Measurements from ENCODE around the gene LTBP1. TPM values are rescaled to one million over a fixed set of nuclear protein-coding genes. Genes with fewer than 3 reads are reported as not detected.

Gene LTBP1, protein sequence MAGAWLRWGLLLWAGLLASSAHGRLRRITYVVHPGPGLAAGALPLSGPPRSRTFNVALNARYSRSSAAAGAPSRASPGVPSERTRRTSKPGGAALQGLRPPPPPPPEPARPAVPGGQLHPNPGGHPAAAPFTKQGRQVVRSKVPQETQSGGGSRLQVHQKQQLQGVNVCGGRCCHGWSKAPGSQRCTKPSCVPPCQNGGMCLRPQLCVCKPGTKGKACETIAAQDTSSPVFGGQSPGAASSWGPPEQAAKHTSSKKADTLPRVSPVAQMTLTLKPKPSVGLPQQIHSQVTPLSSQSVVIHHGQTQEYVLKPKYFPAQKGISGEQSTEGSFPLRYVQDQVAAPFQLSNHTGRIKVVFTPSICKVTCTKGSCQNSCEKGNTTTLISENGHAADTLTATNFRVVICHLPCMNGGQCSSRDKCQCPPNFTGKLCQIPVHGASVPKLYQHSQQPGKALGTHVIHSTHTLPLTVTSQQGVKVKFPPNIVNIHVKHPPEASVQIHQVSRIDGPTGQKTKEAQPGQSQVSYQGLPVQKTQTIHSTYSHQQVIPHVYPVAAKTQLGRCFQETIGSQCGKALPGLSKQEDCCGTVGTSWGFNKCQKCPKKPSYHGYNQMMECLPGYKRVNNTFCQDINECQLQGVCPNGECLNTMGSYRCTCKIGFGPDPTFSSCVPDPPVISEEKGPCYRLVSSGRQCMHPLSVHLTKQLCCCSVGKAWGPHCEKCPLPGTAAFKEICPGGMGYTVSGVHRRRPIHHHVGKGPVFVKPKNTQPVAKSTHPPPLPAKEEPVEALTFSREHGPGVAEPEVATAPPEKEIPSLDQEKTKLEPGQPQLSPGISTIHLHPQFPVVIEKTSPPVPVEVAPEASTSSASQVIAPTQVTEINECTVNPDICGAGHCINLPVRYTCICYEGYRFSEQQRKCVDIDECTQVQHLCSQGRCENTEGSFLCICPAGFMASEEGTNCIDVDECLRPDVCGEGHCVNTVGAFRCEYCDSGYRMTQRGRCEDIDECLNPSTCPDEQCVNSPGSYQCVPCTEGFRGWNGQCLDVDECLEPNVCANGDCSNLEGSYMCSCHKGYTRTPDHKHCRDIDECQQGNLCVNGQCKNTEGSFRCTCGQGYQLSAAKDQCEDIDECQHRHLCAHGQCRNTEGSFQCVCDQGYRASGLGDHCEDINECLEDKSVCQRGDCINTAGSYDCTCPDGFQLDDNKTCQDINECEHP (N-terminal part only)
- total RNA-seq (10 to 100 TPM in 1 of 2 donors, 1 to 10 TPM in 1; 2.2 to 33.8 TPM), total RNA-seq (0.30 to 1.0 reads per million in 2 donors)

GRCh38 chr2:32946314-32947075 is at the start of gene LTBP1:
TSS of gene LTBP1 (plus strand) at chr2:32946953. CDS start at chr2:32947325, 372 bp downstream.
- Mint-ChIP-seq H3K27ac (no peak within 1 kb of the TSS), H3K4me1 (peaks cover 6% of the 10 kb centered on the region), H3K27me3 (peaks cover 34% of the 10 kb centered on the region), H3K4me3 (peak within 1 kb of the TSS; percentile 85), H3K36me3 (ENCODE audit: low read depth) (peaks cover 3% of the 10 kb centered on the region)
- ATAC-seq (peak; percentile 83), DNase-seq (peak; percentile 35 to 48 (median 39))
- H3K9me3 ChIP-seq (ENCODE audit: control insufficient read depth, low read length, poor library complexity, severe bottlenecking) = no peaks in the 10 kb centered on the region

DNA sequence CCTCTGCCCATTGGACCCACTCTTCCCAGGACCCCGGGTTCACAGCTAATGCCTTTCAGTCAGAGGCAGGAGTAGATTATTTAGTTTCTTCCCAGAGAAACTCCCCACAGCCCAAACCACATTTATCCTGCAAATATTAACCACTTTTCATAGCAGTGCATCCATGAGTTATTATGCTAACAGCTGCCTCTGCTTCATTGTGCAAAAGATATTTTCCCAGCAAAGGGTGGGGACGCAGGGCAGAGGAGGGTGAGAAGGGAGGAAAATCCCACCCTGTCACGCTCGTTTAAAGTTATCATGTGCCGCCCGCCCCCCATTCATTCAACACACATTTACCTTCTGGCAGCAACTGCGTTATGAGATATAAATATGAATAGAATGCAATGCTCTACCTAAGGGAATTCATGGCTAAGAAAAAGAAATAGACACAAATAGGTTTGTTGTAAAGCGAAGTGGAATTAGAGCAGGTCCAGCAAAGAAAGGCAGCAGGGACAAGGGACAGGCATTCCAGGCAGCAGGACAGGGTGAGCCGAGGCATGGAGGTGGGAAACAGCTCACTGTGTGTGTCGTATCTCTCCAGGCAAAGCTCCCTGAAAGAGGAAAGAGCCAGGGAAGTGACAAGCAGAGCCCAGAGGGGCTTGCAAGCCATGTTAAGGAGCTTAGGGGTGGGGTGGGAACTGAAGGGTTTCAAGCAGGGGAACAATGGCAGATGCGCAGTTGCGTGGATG is 46.3 kb upstream of the LTBP1 start:
- Mint-ChIP-seq H3K27me3 (peaks cover 45% of the 10 kb centered on the region), H3K4me1 (no peaks in the 10 kb centered on the region), H3K27ac (no peak overlapping the region), H3K36me3 (ENCODE audit: low read depth) (peaks cover 2% of the 10 kb centered on the region), H3K4me3 (no peak overlapping the region)
- DNase-seq = no peak
- ATAC-seq = no peak
- no peaks in the 10 kb centered on the region for H3K9me3 ChIP-seq (ENCODE audit: control insufficient read depth, low read length, poor library complexity, severe bottlenecking)

DNA sequence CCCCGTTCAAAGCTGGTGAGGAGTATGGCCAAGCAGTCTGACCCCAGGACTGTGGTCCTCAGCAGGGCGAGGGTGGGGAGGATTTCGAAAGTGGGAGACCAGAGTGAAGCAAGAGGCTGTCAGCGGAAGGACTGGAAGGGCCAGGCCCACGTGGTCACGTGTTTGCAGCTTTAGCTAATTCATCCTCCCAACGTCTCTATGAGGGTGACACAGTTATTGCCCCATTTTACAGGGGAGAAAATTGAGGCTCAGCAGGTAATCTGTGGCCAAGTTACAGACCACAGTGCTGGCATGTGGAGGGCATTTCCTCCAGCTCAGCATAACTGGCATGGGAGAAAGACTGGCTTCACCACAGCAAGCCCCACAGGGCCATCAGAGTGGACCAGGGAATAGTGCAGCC is 45.4 kb upstream of the LTBP1 start:
- DNase-seq (no peak), ATAC-seq (no peak)
- peaks cover 2% of the 10 kb centered on the region for H3K36me3 Mint-ChIP-seq (ENCODE audit: low read depth)
- no peak overlapping the region for H3K4me3 Mint-ChIP-seq
- H3K4me1 Mint-ChIP-seq = no peaks in the 10 kb centered on the region
- H3K27me3 Mint-ChIP-seq = peaks cover 44% of the 10 kb centered on the region
- H3K9me3 ChIP-seq (ENCODE audit: control insufficient read depth, low read length, poor library complexity, severe bottlenecking) = no peaks in the 10 kb centered on the region
- H3K27ac Mint-ChIP-seq = no peak overlapping the region

GRCh38 chr2:32902174-32902573 is 44.6 kb upstream of the LTBP1 start:
- DNase-seq = no peak
- Mint-ChIP-seq H3K36me3 (ENCODE audit: low read depth) (peaks cover 2% of the 10 kb centered on the region), H3K4me3 (no peak overlapping the region), H3K27ac (no peak overlapping the region), H3K27me3 (peaks cover 40% of the 10 kb centered on the region), H3K4me1 (no peaks in the 10 kb centered on the region)
- no peak for ATAC-seq
- H3K9me3 ChIP-seq (ENCODE audit: control insufficient read depth, low read length, poor library complexity, severe bottlenecking) = no peaks in the 10 kb centered on the region

GRCh38 chr2:32902986-32903385 is 43.8 kb upstream of the LTBP1 start:
- Mint-ChIP-seq H3K4me3 (no peak overlapping the region), H3K4me1 (no peaks in the 10 kb centered on the region), H3K27ac (no peak overlapping the region), H3K27me3 (peaks cover 39% of the 10 kb centered on the region), H3K36me3 (ENCODE audit: low read depth) (peaks cover 2% of the 10 kb centered on the region)
- no peaks in the 10 kb centered on the region for H3K9me3 ChIP-seq (ENCODE audit: control insufficient read depth, low read length, poor library complexity, severe bottlenecking)
- no peak for ATAC-seq
- no peak for DNase-seq

- no peak overlapping the region for H3K4me3 Mint-ChIP-seq
- ATAC-seq = no peak
- no peak for DNase-seq
- no peaks in the 10 kb centered on the region for H3K4me1 Mint-ChIP-seq
- no peaks in the 10 kb centered on the region for H3K36me3 Mint-ChIP-seq (ENCODE audit: low read depth)
- no peaks in the 10 kb centered on the region for H3K9me3 ChIP-seq (ENCODE audit: control insufficient read depth, low read length, poor library complexity, severe bottlenecking)
- H3K27me3 Mint-ChIP-seq = peaks cover 28% of the 10 kb centered on the region
- H3K27ac Mint-ChIP-seq = no peak overlapping the region
Measured at GRCh38 chr2:32904074-32904473, 42.7 kb upstream of the LTBP1 start.

DNA sequence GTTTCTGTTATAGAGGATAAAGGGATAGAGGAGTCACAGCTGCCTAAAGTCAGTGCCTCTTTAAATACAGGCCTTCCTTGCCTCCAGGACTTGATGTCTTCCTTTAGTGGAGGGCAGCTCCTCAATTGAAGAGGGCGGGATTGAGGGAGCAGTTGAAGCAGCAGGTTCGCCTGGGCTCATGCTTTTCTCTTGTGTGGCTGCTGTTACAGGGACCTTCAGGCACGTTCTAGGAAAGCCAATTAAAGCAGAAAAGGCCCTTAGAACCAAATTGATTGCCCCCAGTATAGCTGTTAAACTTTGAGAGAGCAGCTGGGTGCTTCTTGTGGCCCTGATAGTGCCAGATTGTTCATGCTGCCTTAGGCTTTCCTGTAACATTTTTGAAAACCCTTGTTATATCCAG is 42.0 kb upstream of the LTBP1 start:
- DNase-seq = no peak
- H3K9me3 ChIP-seq (ENCODE audit: control insufficient read depth, low read length, poor library complexity, severe bottlenecking) = no peaks in the 10 kb centered on the region
- no peaks in the 10 kb centered on the region for H3K36me3 Mint-ChIP-seq (ENCODE audit: low read depth)
- no peaks in the 10 kb centered on the region for H3K4me1 Mint-ChIP-seq
- ATAC-seq = no peak
- H3K4me3 Mint-ChIP-seq = no peak overlapping the region
- peaks cover 26% of the 10 kb centered on the region for H3K27me3 Mint-ChIP-seq
- no peak overlapping the region for H3K27ac Mint-ChIP-seq

DNA sequence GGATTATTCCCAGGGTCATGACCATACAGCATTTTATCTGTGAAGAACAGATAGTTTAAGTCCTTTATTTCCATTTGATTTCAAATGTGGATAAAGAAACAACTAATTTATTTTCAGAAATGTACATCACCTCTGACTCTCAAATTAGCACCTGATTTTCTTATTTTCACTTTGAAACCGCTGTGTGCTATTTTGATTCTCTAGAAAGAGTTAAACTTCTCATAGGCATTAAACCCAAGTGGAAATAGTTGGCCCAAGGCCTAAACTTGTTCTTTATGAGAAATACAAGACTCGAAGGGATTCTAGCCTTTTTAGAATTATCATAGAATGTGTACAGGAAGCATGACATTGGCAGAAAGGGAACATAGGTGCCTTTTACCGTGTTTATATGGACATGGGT is 41.5 kb upstream of the LTBP1 start:
- ATAC-seq = no peak
- Mint-ChIP-seq H3K27ac (no peak overlapping the region), H3K27me3 (peaks cover 25% of the 10 kb centered on the region), H3K36me3 (ENCODE audit: low read depth) (no peaks in the 10 kb centered on the region), H3K4me3 (no peak overlapping the region), H3K4me1 (no peaks in the 10 kb centered on the region)
- no peaks in the 10 kb centered on the region for H3K9me3 ChIP-seq (ENCODE audit: control insufficient read depth, low read length, poor library complexity, severe bottlenecking)
- DNase-seq = no peak

DNA sequence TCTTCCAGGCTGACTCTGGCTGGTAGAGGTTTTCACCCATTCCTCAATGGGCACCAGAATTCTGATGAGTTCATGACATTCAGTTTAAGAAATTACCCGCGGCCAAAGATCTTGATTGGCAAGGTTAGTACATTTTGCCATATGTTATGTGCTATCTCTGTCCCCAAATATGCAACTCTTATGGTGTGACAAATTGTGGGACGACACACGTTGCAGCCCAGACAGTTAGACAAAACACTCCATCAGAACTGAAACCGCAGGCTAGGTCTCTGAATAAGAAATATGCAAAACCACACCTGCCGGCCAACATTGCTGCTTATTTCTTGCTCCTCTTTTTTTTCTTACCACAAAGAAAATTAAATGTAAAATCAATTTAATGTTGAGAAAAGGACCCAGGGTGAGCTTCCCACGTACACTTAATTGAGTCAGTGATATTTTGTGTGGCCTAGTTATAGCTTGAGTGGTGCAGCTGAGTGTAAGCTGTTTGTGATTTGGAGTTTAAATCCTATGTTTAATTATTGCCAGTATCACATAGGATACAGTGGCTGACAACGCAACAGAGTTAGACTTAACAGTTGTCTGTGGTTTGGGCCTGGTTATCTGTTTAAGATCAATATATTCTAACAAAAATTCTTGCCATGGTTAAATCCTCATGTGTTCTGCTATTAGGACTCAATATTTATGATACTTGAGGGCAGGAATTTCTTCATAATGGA is 35.7 kb upstream of the LTBP1 start:
- no peak overlapping the region for H3K4me3 Mint-ChIP-seq
- no peak for DNase-seq
- ATAC-seq = no peak
- peaks cover 19% of the 10 kb centered on the region for H3K27me3 Mint-ChIP-seq
- H3K36me3 Mint-ChIP-seq (ENCODE audit: low read depth) = no peaks in the 10 kb centered on the region
- no peaks in the 10 kb centered on the region for H3K4me1 Mint-ChIP-seq
- no peaks in the 10 kb centered on the region for H3K9me3 ChIP-seq (ENCODE audit: control insufficient read depth, low read length, poor library complexity, severe bottlenecking)
- H3K27ac Mint-ChIP-seq = no peak overlapping the region

GRCh38 chr2:32915694-32916093 is 31.1 kb upstream of the LTBP1 start:
- Mint-ChIP-seq H3K4me3 (no peak overlapping the region), H3K27ac (no peak overlapping the region), H3K36me3 (ENCODE audit: low read depth) (no peaks in the 10 kb centered on the region), H3K4me1 (no peaks in the 10 kb centered on the region), H3K27me3 (peaks cover 9% of the 10 kb centered on the region)
- H3K9me3 ChIP-seq (ENCODE audit: control insufficient read depth, low read length, poor library complexity, severe bottlenecking) = no peaks in the 10 kb centered on the region
- DNase-seq (no peak), ATAC-seq (no peak)

DNA sequence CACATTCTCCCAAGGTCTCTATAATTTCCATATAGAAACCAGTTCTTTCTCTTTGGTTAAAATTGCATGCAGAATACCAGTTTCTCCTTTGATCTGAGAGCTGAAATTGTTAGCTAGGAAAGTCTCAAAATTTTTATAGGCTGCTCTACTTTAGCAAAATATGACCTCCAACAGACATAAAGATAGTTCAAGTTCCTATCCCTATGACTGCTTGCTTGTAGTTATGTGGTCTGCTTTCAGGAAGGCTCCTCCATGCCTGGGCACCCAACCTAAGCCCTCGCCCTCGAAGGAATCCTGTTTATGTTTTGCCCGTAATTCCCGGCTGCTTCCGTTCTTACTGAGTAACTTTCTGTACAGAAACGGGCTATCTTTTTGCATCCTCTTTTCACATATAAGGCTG is 28.0 kb upstream of the LTBP1 start:
- H3K27ac Mint-ChIP-seq = no peak overlapping the region
- H3K36me3 Mint-ChIP-seq (ENCODE audit: low read depth) = no peaks in the 10 kb centered on the region
- H3K4me1 Mint-ChIP-seq = no peaks in the 10 kb centered on the region
- no peak for ATAC-seq
- DNase-seq = no peak
- H3K4me3 Mint-ChIP-seq = no peak overlapping the region
- no peaks in the 10 kb centered on the region for H3K9me3 ChIP-seq (ENCODE audit: control insufficient read depth, low read length, poor library complexity, severe bottlenecking)
- H3K27me3 Mint-ChIP-seq = peaks cover 17% of the 10 kb centered on the region
